Chondrocyte (in vitro differentiated cells): ENCODE data around the gene NISCH. TPM values are rescaled to one million over a fixed set of nuclear protein-coding genes. Genes with fewer than 3 reads are reported as not detected.
A peak's percentile ranks its signal among the peaks of the same experiment; 100 is the strongest.

Experiments
- DNase-seq: peaks from one replicate; pipeline ENCODE4 v3.0.0; 2021; ENCODE audit warnings: mixed read lengths, low spot score
- H3K27ac Mint-ChIP-seq: one replicate; pipeline ENCODE4 v1.8.0; 2021; ENCODE audit warnings: mild to moderate bottlenecking, moderate library complexity, mixed read lengths; ENCODE audit not compliant: unreplicated experiment
- H3K27me3 Mint-ChIP-seq: 2 replicates; pipeline ENCODE4 v1.8.0; 2021; ENCODE audit warnings: low read depth, mixed read lengths
- H3K36me3 Mint-ChIP-seq: 2 replicates; pipeline ENCODE4 v1.8.0; 2021; ENCODE audit warnings: low read depth, mixed read lengths
- H3K4me1 Mint-ChIP-seq: 2 replicates; pipeline ENCODE4 v1.8.0; 2021; ENCODE audit warnings: low read depth, mild to moderate bottlenecking, mixed read lengths
- H3K4me3 Mint-ChIP-seq: one replicate; pipeline ENCODE4 v1.8.0; 2021; ENCODE audit warnings: mild to moderate bottlenecking, moderate library complexity, mixed read lengths; ENCODE audit not compliant: unreplicated experiment
- H3K9me3 Mint-ChIP-seq: 2 replicates; pipeline ENCODE4 v1.8.0; 2021; ENCODE audit warnings: low read depth, mixed read lengths
- CTCF ChIP-seq: fragments of 200-600 bp; sonication (generic); IDR thresholded peaks from 2 replicates; pipeline ENCODE4 v1.5.0; 2021; ENCODE audit warnings: antibody characterized with exemption, mild to moderate bottlenecking, moderate library complexity
- total RNA-seq: library from RNA; stranded (reverse); gene quantifications from 3 replicates; pipeline ENCODE4 v1.2.1, GENCODE V29; 2021

Gene NISCH
- total RNA-seq, 1 donor from 2014 or later, result 101 TPM

DNA sequence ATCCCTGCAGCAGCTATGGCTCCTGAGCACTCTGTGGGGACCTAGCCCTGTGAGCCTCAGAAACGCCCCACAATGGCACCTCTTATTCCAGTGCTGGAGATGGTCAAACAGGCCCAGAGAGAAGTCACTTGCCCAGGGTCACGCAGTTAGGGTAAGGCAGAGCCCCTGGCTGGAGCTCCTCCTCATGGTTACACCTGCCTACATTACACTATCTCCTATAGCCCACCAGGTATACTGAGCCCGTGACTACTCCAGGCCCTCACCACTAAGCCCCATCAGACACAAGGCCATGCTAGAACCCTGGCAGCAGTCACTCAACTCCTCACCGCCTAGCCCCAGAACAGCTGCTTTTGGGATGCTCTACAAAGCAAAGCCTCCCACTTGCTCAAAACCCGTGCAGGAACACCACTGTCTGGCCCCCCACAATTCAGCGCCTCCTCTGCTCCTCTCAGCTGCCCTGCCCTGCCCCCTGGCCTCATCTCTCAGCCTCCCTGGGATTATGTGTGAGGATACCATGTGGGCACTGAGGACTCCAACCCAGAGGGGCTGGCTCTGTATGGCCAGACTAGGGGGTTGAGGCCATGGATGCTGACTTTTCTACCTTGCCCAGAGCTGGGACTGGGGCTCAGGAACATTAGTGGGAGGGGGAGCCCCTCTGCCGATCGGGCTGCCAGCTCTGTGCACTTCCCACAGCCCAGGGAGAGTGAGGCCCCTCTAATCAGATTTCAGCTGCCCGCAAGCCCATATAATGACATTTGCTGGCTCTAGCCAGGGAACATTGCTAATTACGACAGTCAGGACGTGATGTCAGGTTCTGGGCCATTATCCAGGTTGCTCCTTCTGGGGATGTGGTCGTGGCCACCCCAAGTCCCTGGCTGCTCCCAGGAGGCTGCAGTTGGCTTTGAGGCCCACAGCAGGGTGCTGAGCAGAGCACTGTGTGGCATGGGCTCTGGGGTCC lies 74.3 kb downstream of the NISCH start:
- Mint-ChIP-seq H3K4me1 (peaks cover 22% of the 10 kb centered on the region), H3K27ac (peak overlapping the region; percentile 49), H3K36me3 (peaks cover 15% of the 10 kb centered on the region), H3K27me3 (no peaks in the 10 kb centered on the region), H3K4me3 (no peak overlapping the region), H3K9me3 (no peaks in the 10 kb centered on the region)
- no peak for TF ChIP-seq CTCF
- DNase-seq, result no peak

GRCh38 chr3:52530918-52531826 lies 75.8 kb downstream of the NISCH start:
- peak overlapping the region; percentile 74 for H3K27ac Mint-ChIP-seq
- H3K27me3 Mint-ChIP-seq, result no peaks in the 10 kb centered on the region
- no peak for DNase-seq
- peaks cover 10% of the 10 kb centered on the region for H3K36me3 Mint-ChIP-seq
- TF ChIP-seq CTCF, result no peak
- peaks cover 36% of the 10 kb centered on the region for H3K4me1 Mint-ChIP-seq
- no peak overlapping the region for H3K4me3 Mint-ChIP-seq
- no peaks in the 10 kb centered on the region for H3K9me3 Mint-ChIP-seq

DNA sequence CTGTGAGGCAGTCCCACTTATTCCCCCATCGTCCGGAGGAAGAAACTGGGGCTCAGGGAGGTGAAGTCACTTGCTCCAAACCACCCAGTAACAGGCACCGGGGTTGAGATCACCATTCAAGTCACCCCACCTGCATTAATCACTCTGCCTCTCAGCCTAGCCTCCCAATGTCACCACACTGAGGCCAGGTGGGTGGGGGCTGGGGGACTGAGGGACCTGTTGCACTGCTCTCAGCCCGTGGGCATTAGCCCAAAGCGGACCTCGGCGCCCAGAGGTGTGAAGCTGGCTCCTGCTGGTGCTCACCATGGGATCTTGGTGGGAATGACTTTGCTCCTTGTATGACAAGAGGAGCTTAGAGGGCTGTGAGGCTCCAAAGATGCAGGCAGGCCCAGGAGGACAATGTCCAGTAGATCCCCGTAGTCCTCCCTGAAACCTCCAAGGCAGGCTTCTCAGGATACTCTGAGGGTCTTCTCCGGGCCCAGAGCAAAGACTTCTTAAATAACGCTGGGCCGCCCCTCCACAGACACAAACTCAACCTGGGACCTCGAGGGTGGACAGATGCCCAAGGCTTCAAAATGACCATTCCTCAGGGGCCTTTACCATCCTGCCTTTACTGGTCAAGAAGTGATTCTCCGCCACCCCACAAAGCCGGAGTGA lies 76.6 kb downstream of the NISCH start:
- Mint-ChIP-seq H3K9me3 (no peaks in the 10 kb centered on the region), H3K27me3 (no peaks in the 10 kb centered on the region), H3K36me3 (peaks cover 7% of the 10 kb centered on the region), H3K27ac (peak overlapping the region; percentile 74), H3K4me3 (peak overlapping the region; percentile 82), H3K4me1 (peaks cover 37% of the 10 kb centered on the region)
- no peak for TF ChIP-seq CTCF
- no peak for DNase-seq

DNA sequence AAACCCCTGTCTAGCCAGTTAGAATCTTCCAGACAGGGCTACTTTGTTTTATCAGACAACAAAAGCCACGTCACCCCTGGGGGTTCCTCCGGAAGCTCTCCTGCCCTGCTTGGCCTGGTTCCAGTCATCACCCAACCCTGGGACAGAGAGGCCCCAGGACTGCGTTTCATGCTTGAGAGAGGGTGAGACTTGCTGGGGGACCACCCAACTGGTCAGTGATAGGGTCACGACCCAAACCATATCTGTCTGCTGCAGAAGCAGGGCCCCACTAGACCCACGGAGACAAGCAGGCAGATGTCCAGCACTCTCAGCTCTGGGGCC lies 77.1 kb downstream of the NISCH start:
- no peak for DNase-seq
- peak overlapping the region; percentile 74 for H3K27ac Mint-ChIP-seq

More for the DNA sequence above, 77.1 kb downstream of the NISCH start:
- Mint-ChIP-seq H3K27me3 (no peaks in the 10 kb centered on the region), H3K4me1 (peaks cover 41% of the 10 kb centered on the region), H3K4me3 (peak overlapping the region; percentile 82), H3K36me3 (peaks cover 7% of the 10 kb centered on the region), H3K9me3 (no peaks in the 10 kb centered on the region)
- TF ChIP-seq CTCF, result no peak
